ENCODE measurements around the gene DPP3.
"Not testable (repeated sequence)": the region's sequence is repeated elsewhere in the genome, so short reads cannot be mapped to it uniquely, and the experiment has no call there.

The DPP3 gene, protein sequence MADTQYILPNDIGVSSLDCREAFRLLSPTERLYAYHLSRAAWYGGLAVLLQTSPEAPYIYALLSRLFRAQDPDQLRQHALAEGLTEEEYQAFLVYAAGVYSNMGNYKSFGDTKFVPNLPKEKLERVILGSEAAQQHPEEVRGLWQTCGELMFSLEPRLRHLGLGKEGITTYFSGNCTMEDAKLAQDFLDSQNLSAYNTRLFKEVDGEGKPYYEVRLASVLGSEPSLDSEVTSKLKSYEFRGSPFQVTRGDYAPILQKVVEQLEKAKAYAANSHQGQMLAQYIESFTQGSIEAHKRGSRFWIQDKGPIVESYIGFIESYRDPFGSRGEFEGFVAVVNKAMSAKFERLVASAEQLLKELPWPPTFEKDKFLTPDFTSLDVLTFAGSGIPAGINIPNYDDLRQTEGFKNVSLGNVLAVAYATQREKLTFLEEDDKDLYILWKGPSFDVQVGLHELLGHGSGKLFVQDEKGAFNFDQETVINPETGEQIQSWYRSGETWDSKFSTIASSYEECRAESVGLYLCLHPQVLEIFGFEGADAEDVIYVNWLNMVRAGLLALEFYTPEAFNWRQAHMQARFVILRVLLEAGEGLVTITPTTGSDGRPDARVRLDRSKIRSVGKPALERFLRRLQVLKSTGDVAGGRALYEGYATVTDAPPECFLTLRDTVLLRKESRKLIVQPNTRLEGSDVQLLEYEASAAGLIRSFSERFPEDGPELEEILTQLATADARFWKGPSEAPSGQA

DNA sequence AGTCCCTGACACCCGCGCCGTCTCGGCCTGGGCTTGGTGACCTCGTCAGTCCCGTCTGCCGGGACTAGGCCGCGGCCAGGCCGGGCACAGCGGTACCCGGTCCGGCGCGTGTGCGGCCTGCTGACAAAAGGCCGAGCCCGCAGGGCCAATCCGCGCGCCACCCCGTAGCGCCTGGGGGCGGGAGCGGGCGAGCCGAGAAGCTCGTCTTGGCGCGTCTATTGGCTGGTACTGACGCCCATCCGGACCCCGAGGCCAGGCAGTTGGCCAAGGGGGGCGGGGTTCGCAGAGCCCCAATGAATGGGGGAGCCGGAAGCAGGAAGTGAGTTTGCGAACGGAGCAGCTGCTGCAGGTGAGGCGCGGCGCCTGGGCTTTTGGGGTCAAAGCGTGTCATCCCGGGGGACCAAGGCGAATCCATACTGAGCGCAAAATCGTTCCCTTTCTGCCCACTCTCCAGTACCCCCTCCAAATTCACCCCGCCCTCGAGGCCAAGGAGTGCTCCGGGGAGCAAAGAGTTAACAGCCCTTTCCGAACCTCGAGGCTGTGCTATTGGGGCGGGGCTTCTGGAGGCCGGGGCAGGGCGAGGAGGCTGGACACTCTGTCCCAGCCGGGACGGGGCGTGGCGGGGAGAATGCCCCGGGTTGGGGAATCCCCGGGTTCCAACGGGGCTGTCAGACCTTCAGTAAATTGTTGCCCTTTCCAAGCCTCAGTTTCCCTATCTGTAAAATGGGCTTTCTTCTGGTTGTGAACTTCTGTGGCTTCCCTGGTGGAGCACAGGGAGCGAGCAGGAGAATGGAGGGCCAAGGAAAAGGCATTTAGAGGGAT is at the start of gene DPP3:
TSS of gene DPP3 (plus strand) at position 318 of the 822 bp plus-strand sequence. CDS start 1,767 bp downstream, outside the sequence.
- DNase-seq, result peak; percentile 95

DNA sequence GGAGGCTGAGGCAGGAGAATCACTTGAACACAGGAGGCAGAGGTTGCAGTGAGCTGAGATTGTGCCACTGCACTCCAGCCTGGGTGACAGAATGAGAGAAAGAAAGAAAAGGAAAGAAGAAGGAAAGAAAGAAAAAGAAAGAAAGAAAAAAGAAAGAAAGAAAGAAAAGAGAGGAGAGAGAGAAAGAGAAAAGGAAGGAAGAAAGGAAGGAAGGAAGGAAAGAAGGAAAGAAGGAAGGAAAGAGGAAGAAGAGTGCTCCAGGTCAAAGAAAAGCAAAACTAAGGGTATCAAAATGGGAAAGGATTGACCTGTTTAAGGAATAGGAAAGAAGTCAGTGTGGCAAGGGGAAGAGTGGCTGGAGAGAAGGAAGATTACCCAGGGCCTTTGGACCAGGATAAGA is 48.9 kb upstream of the DPP3 start:
- DNase-seq, result not testable (repeated sequence)

DNA sequence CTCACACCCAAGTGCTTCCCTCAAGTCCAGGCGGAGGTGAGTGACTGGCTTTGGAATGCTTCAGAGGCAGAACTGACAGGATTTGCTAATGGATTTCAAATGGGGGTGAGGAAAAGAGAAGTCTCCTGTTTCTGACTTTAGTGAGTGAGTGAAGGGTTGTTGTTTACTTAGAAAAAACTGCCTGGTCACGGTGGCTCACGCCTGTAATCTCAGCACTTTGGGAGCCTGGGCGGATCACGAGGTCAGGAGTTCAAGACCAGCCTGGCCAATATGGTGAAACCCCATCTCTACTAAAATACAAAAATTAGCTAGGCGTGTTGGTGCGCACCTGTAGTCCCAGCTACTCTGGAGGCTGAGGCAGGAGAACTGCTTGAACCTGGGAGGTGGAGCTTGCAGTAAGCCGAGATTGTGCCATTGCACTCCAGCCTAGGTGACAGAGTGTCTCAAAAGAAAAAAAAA is 48.3 kb upstream of the DPP3 start:
- DNase-seq, result not testable (repeated sequence)

DNA sequence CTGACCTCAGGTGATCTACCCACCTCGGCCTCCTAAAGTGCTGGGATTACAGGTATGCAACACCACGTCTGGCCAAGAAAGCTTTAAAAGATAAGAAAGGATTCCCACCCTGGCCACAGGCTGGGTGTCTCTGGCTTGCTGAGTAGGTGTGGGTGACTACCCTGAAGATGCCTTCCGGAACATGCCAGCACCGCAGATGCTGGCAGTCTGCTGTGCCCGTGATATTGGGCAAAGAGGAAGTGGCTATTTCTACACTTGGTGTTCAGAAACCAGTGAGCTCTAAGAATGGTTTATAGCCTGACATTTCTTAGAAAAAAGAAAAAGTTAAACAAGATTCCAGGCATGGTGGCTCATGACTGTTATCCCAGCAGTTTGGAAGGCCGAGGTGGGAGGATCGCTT is 47.6 kb upstream of the DPP3 start:
- DNase-seq, result no peak

DNA sequence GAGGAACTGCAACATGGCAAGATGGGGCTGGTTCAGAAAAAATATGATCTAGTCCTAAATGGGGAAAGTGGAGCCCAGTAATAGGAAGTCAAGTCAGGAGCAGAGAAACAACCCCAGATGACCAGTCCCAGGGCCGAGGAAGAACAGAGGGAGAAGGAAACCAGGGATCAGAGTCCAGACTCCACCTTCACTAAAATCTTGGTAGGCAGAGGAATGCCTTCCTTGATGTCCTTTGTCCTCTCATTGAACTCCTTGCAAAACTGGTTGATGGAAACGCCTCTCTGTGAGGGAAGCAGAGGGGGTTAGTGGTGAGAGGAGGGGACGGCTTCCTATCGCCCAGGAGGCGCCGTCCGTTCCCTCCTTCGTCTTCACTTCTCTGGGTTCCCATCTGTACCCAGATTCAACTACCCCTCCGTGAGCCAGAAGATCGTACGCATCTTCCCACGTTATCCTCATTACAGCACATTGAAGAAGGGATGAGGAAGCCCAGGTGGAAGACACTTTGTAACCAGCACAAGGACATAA is 42.2 kb upstream of the DPP3 start:
- DNase-seq, result no peak

DNA sequence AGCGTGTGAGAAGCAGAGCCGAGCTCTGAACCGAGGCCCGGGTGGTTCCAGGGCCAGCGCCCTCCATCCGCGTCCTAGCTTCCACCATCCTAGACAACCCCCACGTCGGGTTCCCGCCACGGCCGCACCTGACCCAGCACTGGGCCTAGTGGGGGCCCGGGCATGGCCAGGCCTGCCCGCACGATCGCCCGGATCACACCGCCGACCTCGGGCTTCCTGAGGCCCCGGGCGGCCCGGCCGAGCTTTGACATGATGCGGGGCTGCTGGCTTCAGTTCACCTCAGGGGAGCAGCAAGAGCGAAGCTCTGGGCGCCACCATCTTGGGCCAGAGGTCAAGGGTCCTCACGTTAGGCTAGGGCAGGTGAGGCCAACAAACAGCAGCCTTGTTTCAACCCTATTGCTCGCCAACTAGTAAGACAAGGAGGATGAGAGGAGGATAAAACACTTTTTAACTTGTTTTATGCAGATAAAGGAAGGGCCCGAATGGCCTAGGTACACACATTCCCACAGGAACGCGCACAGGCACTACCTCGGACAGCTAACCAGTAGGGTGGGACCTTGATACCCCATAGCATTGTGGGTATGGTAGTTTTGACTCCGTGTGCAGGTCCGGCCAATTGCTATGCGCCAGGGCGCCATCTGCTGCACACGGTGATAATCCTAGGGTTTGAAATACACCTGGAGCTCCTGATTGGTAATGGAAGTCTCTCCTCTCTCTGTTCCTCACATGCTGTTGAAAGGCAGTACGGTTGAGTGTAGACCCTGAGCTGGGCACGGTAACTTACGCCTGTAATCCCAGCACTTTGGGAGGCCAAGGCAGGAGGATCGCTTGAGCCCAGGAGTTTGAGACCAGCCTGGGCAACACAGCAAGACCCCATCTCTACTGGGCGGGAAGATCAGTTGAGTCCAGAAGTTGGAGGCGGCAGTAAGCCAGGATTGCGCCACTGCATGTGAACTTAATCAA is 41.4 kb upstream of the DPP3 start, which contains the start of gene MRPL11:
TSS of gene MRPL11 (minus strand) at position 345 of the 963 bp plus-strand sequence. CDS start at position 251, 94 bp downstream.
- DNase-seq, result peak; percentile 87

DNA sequence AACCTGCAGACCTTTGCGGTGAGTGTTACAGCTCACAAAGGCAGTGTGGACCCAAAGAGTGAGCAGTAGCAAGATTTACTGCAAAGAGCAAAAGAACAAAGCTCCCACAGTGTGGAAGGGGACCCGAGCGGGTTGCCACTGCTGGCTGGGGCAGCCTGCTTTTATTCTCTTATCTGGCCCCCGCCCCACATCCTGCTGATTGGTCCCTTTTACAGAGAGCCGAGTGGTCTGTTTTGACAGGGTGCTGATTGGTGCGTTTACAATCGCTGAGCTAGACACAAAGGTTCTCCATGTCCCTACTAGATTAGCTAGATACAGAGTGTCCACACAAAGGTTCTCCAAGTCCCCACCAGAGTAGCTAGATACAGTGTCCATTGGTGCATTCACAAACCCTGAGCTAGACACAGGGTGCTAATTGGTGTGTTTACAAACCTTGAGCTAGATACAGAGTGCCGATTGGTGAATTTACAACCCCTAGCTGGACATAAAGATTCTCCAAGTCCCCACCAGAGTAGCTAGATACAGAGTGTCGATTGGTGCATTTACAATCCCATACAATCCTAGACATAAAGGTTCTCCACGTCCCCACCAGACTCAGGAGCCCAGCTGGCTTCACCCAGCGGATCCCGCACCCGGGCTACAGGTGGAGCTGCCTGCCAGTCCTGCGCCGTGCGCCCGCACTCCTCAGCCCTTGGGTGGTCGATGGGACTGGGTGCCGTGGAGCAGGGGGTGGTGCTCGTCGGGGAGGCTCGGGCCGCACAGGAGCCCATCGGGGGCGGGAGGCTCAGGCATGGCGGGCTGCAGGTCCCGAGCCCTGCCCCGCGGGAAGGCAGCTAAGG is 39.9 kb upstream of the DPP3 start:
- not testable (repeated sequence) for DNase-seq

DNA sequence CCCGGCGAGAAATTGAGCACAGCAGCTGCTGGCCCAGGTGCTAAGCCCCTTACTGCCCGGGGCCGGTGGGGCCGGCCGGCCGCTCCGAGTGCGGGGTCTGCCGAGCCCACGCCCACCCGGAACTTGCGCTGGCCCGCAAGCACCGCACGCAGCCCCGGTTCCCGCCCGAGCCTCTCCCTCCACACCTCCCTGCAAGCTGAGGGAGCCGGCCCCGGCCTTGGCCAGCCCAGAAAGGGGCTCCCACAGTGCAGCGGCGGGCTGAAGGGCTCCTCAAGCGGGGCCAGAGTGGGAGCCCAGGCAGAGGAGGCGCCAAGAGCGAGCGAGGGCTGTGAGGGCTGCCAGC is 39.3 kb upstream of the DPP3 start:
- DNase-seq, result not testable (repeated sequence)

DNA sequence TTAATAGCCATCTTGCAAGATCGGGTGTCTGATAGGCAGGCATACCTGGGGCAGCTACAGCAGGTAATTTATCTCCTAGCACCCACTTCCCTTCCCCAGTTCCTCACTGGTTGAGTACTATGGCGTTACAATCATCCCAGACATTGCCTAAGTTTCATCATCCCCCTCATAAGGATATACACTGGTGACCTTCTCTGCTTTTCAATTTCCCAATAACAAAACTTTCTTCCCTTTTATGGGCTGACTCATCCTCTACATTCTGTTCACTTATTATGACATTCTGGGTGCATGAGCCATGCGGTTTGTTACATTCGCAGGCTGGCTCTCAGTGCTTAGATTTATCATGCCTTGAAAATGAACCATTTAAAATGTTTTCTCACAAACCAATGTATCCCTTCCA is 36.6 kb upstream of the DPP3 start:
- peak; percentile 19 for DNase-seq

DNA sequence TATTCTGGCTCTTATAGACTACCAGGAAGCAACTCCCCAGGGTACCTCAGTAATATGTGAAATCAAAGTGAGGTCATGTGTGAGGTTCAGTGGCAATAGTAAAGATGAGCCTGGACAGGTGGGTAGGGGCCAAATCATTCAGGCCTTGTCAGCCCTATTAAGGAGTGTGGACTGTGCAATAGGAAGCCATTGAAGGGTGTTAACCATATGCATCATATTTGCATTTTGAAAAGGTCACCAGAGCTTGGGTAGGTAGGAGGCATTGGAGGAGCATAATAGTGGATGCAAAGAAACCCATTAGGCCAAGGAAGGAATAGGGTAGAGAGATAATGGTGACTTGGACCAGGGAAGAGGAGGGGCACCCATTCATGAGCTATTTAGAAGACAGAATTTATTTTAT is 33.2 kb upstream of the DPP3 start:
- DNase-seq, result no peak

DNA sequence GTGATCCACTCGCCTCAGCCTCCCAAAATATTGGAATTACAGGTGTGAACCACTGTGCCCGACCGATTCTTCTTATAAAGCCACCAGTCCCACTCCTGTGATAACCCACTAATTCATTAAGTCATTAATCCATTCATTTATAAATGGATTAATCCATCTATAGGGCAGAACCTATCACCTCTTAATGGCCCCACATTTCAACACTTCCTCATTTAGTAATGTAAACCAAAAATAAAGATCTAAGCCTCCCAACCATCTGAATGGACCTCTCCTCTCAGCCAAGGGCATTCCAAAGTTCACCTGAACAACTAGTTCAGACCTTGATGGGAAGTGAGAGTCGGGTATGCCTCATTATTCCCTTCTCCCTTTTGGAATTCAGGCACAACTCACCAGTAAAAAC is 31.7 kb upstream of the DPP3 start:
- DNase-seq, result no peak

DNA sequence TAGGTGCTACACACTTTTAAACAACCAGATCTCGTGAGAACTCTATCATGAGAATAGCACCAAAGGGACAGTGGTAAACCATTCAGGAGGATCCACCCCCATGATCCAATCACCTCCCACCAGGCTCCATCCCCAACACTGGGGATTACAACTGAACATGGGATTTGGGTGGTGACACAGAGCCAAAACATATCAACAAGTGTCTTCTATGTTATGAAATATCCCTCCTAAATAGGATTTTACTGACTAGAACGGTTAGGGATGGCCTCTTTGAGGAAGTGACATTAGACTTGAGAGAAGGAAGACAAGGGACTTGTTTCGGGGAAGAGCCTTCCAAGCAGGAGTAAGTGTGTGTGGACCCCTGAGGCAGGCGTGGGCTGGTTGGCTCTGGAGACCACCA is 29.7 kb upstream of the DPP3 start:
- no peak for DNase-seq

DNA sequence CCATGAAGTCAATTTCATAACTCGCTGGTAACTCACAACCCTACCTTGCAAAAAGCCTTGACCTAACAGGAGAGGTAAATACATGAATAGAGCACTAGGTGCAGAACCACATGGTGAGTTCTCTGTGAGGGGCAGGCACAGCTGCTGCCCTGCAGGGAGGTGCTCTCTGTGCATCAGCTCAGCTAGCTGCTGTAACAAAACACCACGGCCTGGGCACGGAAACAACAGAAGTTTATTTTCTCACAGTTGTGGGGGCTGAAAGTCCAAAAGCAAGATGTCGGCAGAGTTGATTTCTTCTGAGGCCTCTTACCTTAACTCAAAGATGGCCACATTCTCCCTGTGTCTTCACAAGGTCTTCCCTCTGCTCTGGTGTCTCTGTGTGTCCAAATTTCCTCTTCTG is 28.6 kb upstream of the DPP3 start:
- no peak for DNase-seq

DNA sequence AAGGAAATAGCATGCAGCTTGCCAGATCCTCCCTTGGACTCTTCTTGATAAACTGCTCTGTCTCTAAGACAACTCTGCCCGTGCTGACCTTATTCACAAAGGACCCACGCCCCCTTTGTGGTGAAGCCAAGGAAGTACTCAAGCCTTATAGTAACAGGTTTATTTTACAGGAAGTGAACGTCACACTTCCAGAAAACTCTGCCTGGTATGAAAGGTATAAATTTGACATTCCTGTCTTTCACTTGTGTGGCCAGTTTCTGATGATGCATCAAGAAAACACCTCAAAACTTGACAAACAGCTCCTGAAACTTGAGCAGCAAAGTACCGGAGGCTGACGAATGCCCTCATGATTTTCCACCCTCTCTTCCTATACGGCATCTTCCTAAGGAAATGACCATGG is 26.0 kb upstream of the DPP3 start:
- DNase-seq, result no peak

DNA sequence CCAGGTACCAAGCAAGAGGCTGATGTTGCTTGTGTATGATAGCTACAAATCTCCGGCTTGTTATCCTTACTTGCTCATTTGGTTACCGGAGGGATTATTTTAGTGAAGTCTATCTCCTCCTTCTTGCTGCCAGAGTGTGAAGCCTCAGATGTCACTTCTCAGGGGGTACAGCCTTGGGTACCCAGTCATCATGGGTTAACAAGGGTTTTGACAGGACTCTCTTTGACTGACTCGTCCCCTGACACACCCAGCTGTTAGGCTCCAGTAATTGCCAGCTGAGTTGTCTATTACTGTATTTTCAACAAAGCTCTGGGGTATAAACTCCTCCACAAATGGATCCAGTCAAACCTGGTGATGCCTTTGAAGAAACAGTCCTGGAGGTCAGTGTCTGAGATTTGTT is 25.4 kb upstream of the DPP3 start:
- no peak for DNase-seq

DNA sequence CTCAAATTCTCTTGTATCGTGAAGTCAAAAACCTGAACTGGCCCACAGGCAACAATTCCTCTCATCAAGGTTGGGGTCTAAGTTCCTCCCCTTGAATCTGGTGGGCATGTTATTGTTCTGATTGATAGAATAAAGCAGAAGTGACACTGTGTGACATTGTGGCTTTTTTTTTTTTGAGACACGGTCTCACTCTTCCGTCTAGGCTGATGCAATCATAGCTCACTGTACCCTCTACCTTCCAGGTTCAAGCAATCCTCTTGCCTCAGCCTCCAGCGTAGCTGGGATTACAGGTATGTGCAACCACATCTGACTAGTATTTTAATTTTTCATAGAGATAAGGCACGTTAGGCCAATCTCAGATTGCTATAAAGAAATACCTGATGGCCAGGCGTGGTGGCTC is 22.4 kb upstream of the DPP3 start:
- no peak for DNase-seq

DNA sequence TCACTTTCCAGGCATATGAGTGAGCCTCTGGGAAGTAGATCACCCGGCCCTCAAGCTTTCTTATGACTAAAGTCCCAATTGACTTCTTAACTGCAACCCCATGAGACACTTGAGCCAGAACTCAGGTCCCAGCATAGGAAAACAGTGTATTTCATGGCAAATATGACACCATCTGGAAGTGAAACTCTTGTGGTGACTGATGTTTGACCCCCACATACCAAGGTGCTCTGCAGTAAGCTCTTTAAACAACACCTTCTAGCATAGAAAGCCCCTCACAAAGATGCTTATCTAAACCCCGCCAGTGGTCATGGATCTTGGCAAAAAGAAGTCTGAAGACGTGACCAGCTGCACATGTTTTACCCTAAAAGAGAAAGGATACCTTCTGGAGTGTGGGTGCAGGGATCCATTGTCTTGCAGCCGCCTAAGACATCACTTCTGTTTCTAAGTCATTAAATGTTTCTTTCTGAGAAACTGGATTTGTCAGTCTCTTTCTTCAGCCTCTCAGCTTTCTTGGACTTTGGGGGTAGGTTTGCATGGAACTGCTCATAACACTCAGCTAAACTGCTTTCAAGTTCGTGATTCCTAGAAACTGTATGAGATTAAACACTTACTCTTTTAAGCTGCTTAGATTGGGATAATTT is 21.0 kb upstream of the DPP3 start:
- DNase-seq, result no peak

DNA sequence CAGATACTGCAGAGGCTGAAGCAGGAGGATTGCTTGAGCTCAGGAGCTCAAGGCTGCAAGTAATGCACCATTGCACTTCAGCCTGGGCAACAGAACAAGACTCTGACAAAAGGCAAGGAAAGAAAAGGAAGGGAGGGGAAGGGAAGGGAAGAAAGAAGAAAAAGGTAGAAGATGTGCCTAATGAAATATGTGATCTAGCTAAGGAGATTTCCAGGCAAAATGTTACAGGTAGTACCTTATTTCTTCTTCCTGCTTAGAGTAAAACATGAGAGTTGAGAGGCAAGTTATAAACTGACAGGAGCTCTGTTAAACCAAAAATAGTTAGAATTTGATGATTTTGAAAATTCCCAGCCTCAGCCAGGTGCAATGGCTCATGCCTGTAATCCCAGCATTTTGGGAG is 18.2 kb upstream of the DPP3 start:
- no peak for DNase-seq

DNA sequence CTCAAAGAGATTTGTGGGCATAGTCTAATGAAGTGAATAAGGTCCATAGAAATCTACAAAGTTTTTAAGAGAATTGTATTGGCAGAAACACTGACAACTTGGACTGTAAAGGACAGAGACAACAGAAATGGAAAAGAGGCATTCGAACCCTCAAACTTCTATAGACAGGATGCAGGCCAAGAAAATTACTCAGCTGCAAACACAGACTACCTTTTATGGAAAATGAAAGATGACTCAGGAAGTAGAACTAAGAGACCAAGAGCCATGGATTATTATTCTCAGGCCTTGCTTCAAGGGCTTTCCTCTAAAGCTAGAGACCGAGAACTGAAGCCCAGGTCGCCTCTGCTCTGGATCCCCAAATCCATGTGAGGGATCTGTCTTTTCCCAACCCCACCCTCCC is 17.3 kb upstream of the DPP3 start:
- DNase-seq, result no peak

DNA sequence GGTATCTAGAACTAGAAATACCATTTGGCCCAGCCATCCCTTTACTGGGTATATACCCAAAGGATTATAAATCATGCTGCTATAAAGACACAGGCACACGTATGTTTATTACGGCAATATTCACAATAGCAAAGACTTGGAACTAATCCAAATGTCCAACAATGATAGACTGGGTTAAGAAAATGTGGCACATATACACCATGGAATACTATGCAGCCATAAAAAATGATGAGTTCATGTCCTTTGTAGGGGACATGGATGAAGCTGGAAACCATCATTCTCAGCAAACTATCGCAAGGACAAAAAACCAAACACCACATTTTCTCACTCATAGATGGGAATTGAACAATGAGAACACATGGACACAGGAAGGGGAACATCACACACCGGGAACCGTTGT is 16.1 kb upstream of the DPP3 start:
- not testable (repeated sequence) for DNase-seq

All from CD4-positive, alpha-beta T cell treated with Interleukin-15 for 1 hour (primary cell).